22Rv1 (cell line): Measurements from ENCODE around the gene PTPRM.

Source experiments
- ZFX ChIP-seq: fragments of 450-650 bp; IDR thresholded peaks from 2 replicates; pipeline ENCODE4 v1.6.1; 2017; ENCODE audit warnings: antibody characterized with exemption, borderline replicate concordance
- TF ChIP-seq, protein P1 (sequence below): fragments of 450-650 bp; IDR thresholded peaks from 2 replicates; pipeline ENCODE4 v1.5.1; 2017; ENCODE audit warnings: mild to moderate bottlenecking

DNA sequence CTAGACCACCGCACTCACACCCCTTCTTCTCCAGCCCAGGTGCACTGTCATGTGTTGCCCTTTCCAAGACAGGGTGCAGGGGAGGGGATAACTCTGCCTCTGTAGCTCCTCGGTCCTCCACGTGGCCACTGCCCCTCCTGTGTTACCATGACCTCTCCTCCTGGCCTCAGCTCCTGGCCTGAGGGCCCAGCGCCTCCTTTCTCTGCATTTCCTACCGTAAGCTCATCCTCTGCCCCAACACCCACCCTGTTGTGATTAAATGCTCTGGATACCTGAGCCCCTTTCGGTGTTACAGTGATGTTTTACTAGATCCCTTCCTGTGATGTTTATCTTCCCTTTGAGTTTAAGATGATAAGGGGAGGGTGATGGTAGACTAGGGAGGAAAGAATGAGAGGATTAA is 242.3 kb downstream of the PTPRM start:
- TF ChIP-seq, protein P1, sequence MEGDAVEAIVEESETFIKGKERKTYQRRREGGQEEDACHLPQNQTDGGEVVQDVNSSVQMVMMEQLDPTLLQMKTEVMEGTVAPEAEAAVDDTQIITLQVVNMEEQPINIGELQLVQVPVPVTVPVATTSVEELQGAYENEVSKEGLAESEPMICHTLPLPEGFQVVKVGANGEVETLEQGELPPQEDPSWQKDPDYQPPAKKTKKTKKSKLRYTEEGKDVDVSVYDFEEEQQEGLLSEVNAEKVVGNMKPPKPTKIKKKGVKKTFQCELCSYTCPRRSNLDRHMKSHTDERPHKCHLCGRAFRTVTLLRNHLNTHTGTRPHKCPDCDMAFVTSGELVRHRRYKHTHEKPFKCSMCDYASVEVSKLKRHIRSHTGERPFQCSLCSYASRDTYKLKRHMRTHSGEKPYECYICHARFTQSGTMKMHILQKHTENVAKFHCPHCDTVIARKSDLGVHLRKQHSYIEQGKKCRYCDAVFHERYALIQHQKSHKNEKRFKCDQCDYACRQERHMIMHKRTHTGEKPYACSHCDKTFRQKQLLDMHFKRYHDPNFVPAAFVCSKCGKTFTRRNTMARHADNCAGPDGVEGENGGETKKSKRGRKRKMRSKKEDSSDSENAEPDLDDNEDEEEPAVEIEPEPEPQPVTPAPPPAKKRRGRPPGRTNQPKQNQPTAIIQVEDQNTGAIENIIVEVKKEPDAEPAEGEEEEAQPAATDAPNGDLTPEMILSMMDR: no peak
- no peak for TF ChIP-seq ZFX
